Thyroid gland (tissue), 4 donors: ENCODE results near the gene PDXP. TPM values are rescaled to one million over a fixed set of nuclear protein-coding genes. Genes with fewer than 3 reads are reported as not detected.

Experiments
- DNase-seq, 2 donors: peaks; one replicate each; pipeline ENCODE4 v3.0.0-alpha.2; 2019
- H3K27ac ChIP-seq, 3 donors: fragments of 200-600 bp; sonication (generic); 1 replicate in 2 of 3; 2 replicates in 1 of 3; pipeline ENCODE4 v1.5.1; 2016 to 2019; ENCODE audit warnings: mild to moderate bottlenecking in 1 of 3, moderate library complexity in 1 of 3
- H3K27me3 ChIP-seq: fragments of 200-600 bp; sonication (generic); one replicate; pipeline ENCODE4 v1.5.1; 2019
- H3K36me3 ChIP-seq, 2 donors: fragments of 200-600 bp; sonication (generic); one replicate each; pipeline ENCODE4 v1.5.1; 2016 to 2019
- H3K4me1 ChIP-seq, 2 donors: fragments of 200-600 bp; sonication (generic); one replicate each; pipeline ENCODE4 v1.5.1; 2017 to 2019
- H3K4me3 ChIP-seq, 3 donors: fragments of 200-600 bp; sonication (generic); replicated peaks in 1 of 3; 1 replicate in 2 of 3; 2 replicates in 1 of 3; pipeline ENCODE4 v1.5.1; 2016; ENCODE audit warnings: mild to moderate bottlenecking in 1 of 3
- H3K9me3 ChIP-seq: fragments of 200-600 bp; sonication (generic); one replicate; pipeline ENCODE4 v1.5.1; 2017
- POLR2A ChIP-seq, 2 donors: fragments of 450-650 bp; IDR thresholded peaks; one replicate each; pipeline ENCODE4 v1.6.1; 2017; ENCODE audit warnings: antibody characterized with exemption in 2 of 2, mild to moderate bottlenecking in 2 of 2, moderate library complexity in 1 of 2
- WGBS, 2 donors: methylation state at CpG; one replicate each; pipeline ENCODE4 v1.1.5; 2017; 5-methylcytosine and 5-hydroxymethylcytosine counted together
- intact Hi-C: fragments of 100-400 bp; cut with DNase I; formaldehyde crosslinking; loops from one replicate; pipeline ENCODE4 v1.15.1; 2023
- small RNA-seq: library from RNA; depleted of rRNA; stranded (forward); fragments of <200 nt; gene quantifications from one replicate; pipeline ENCODE3, GENCODE V24; 2016
- total RNA-seq, 4 donors: library from RNA; depleted of rRNA; stranded (reverse); fragments of >200 nt; gene quantifications; one replicate each; pipeline ENCODE4 v1.2.3, GENCODE V29; 2016
- TF ChIP-seq, protein P1 (sequence below), 6 experiments: fragments of 200-600 bp in 3 of 6; fragments of 450-650 bp in 3 of 6; sonication (generic) in 3 of 6; IDR thresholded peaks; one replicate each; pipeline ENCODE4 v1.5.1; 2016 to 2019; ENCODE audit warnings: antibody characterized with exemption in 6 of 6, mild to moderate bottlenecking in 2 of 6, inconsistent platforms in 1 of 6, moderate library complexity in 1 of 6

Gene PDXP
- total RNA-seq, 4 donors from 2014 or later: 4.2 to 15.8 (median 12.3) TPM

DNA sequence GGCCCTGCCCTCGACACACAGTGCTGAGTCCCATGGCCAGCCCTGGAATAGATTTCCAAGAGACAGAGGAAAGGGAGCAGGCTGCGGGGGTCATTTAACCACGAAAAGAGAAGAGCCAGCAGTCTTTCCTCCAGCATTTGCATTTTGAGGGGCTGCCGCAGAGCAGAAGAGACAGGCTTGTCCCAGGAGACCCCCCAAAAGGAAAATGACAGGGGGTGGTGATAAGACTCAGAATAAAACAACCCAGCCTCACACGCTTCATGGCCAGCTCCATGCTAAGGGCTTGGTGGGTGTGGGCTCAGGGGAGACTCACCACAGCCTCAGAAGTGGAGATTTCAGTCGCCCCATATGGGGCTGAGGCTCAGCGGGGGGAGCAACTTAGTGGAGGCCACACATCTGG is 55.2 kb downstream of the PDXP start:
- no peak for DNase-seq
- Histone ChIP-seq H3K36me3 (no peaks in the 10 kb centered on the region), H3K27ac (no peak overlapping the region), H3K27me3 (no peaks in the 10 kb centered on the region), H3K9me3 (no peaks in the 10 kb centered on the region), H3K4me1 (no peaks in the 10 kb centered on the region), H3K4me3 (no peak overlapping the region)
- 98 to 99% methylated on average over 7 of the region's 7 CpGs for WGBS, 2 donors
- TF ChIP-seq, protein P1, sequence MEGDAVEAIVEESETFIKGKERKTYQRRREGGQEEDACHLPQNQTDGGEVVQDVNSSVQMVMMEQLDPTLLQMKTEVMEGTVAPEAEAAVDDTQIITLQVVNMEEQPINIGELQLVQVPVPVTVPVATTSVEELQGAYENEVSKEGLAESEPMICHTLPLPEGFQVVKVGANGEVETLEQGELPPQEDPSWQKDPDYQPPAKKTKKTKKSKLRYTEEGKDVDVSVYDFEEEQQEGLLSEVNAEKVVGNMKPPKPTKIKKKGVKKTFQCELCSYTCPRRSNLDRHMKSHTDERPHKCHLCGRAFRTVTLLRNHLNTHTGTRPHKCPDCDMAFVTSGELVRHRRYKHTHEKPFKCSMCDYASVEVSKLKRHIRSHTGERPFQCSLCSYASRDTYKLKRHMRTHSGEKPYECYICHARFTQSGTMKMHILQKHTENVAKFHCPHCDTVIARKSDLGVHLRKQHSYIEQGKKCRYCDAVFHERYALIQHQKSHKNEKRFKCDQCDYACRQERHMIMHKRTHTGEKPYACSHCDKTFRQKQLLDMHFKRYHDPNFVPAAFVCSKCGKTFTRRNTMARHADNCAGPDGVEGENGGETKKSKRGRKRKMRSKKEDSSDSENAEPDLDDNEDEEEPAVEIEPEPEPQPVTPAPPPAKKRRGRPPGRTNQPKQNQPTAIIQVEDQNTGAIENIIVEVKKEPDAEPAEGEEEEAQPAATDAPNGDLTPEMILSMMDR (IDR thresholded peaks at IDR 0.05): no peak
- TF ChIP-seq POLR2A (IDR thresholded peaks at IDR 0.05): no peak
- intact Hi-C loops: no loop called here

DNA sequence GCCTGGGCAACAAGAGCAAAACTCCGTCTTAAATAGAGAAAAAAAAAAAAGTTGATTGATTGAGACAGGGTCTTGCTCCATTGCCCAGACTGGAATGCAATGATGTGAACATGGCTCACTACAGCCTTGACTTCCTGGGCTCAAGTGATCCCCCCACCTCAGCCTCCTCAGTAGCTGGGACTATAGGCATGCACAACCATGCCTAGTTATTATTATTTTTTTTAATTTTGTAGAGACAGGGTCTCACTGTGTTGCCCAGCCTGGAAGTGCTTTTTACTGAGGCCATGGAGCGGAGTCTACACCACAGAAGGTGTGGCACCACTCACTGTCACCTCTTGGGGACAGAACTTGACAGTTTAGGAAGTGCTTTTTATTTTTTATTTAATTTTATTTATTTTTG is 56.1 kb downstream of the PDXP start:
- Histone ChIP-seq H3K4me1 (no peaks in the 10 kb centered on the region), H3K27ac (no peak overlapping the region), H3K27me3 (no peaks in the 10 kb centered on the region), H3K36me3 (no peaks in the 10 kb centered on the region), H3K4me3 (no peak overlapping the region), H3K9me3 (no peaks in the 10 kb centered on the region)
- 96 to 98% methylated on average over 2 of the region's 2 CpGs for WGBS, 2 donors
- intact Hi-C loops: no loop called here
- TF ChIP-seq POLR2A (IDR thresholded peaks at IDR 0.05): no peak
- TF ChIP-seq, protein P1 (IDR thresholded peaks at IDR 0.05): no peak
- DNase-seq: no peak

DNA sequence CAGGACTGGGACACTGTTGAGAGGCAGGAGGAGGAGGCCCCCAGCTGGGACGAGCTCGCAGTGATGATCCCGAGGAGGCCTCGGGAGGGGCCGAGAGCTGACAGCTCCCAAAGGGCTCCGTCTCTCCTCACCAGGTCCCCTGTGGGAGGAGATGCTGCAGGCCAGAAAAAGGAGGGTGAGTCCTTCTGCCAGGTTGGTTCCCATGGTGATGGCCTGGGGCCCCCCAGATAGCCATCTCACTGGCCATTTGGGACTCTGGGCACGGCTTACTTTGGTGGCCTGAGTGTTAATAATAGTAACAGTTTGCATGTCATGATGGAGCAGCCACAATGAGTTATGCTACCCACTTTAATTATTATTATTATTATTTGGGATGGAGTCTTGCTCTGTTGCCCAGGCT is 57.2 kb downstream of the PDXP start:
- H3K9me3 ChIP-seq: no peaks in the 10 kb centered on the region
- no peaks in the 10 kb centered on the region for H3K4me1 ChIP-seq
- intact Hi-C loops: no loop called here
- H3K27ac ChIP-seq: no peak overlapping the region
- no peak for DNase-seq
- no peak overlapping the region for H3K4me3 ChIP-seq
- H3K36me3 ChIP-seq: no peaks in the 10 kb centered on the region
- H3K27me3 ChIP-seq: no peaks in the 10 kb centered on the region
- WGBS, 2 donors: 93 to 94% methylated on average over 7 of the region's 7 CpGs
- TF ChIP-seq, protein P1 (IDR thresholded peaks at IDR 0.05): no peak
- no peak for TF ChIP-seq POLR2A (IDR thresholded peaks at IDR 0.05)

Small RNA genes lying within 50 kb of the gene (small RNA-seq; reads per million reads assigned to genes)
- gene RN7SL385P: not detected

Other genes starting within 250 kb of the PDXP start
- gene ELFN2, start 231.2 kb upstream of the PDXP start, total RNA-seq: under 1 TPM in 1 of 4 donors, not detected in 3; 0.05 TPM
- 10 to 100 TPM; 15.2 to 30.6 (median 19.2) TPM for gene MFNG, start 172.3 kb upstream of the PDXP start, total RNA-seq
- 10 to 100 TPM in 3 of 4 donors, 1 to 10 TPM in 1; 6.5 to 17.3 (median 11.0) TPM for gene CARD10, start 139.3 kb upstream of the PDXP start, total RNA-seq
- gene CDC42EP1, start 98.2 kb upstream of the PDXP start, total RNA-seq: 10 to 100 TPM; 15.7 to 23.3 (median 18.3) TPM
- not detected for gene LGALS2, start 78.6 kb upstream of the PDXP start, total RNA-seq
- 10 to 100 TPM; 46.2 to 90.5 (median 60.4) TPM for gene GGA1, start 49.9 kb upstream of the PDXP start, total RNA-seq
- 10 to 100 TPM in 1 of 4 donors, 1 to 10 TPM in 2, under 1 TPM in 1; 0.81 to 10.1 (median 3.3) TPM for gene SH3BP1, start 19.1 kb upstream of the PDXP start, total RNA-seq
- 100 to 1,000 TPM; 146 to 212 (median 188) TPM for gene LGALS1, start 16.9 kb downstream of the PDXP start, total RNA-seq
- 10 to 100 TPM; 18.7 to 52.6 (median 47.6) TPM for gene NOL12, start 27.6 kb downstream of the PDXP start, total RNA-seq
- gene TRIOBP, start 38.3 kb downstream of the PDXP start, total RNA-seq: 100 to 1,000 TPM; 120 to 150 (median 140) TPM
- 10 to 100 TPM; 30.4 to 59.1 (median 38.2) TPM for gene GCAT, start 149.2 kb downstream of the PDXP start, total RNA-seq
- not detected for gene GALR3, start 164.7 kb downstream of the PDXP start, total RNA-seq
- 10 to 100 TPM; 54.7 to 75.9 (median 61.5) TPM for gene ANKRD54, start 185.6 kb downstream of the PDXP start, total RNA-seq
- 100 to 1,000 TPM; 423 to 557 (median 455) TPM for gene EIF3L, start 190.7 kb downstream of the PDXP start, total RNA-seq
- gene MICALL1, start 247.6 kb downstream of the PDXP start, total RNA-seq: 10 to 100 TPM; 22.2 to 48.3 (median 30.8) TPM